ENCODE results near the gene PTK6.
A peak's percentile ranks its signal among the peaks of the same experiment; 100 is the strongest.

PTK6 gene

DNA sequence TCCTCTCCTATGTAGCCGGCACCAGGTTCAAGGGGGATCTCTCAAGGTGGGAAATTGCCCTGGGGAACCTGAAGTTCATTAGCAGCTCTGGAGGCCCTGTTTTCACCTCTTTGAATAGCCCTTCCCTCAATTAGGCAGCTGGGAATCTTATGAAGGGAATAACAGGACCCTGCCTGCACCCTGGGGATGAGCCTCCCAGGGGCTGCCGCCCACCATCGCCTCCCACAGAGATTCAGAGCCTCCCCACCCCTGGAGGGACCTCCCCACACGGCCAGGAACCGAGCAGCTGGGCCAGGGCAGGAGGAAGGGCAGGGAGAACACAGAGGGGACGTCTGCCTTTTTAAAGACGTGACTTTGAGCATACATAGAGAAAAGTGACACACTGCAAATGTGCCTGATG is 33.7 kb downstream of the PTK6 start:
- DNase-seq = no peak

- peak; percentile 44 for DNase-seq
Measured at GRCh38 chr20:63502671-63503172, 34.5 kb downstream of the PTK6 start.

DNA sequence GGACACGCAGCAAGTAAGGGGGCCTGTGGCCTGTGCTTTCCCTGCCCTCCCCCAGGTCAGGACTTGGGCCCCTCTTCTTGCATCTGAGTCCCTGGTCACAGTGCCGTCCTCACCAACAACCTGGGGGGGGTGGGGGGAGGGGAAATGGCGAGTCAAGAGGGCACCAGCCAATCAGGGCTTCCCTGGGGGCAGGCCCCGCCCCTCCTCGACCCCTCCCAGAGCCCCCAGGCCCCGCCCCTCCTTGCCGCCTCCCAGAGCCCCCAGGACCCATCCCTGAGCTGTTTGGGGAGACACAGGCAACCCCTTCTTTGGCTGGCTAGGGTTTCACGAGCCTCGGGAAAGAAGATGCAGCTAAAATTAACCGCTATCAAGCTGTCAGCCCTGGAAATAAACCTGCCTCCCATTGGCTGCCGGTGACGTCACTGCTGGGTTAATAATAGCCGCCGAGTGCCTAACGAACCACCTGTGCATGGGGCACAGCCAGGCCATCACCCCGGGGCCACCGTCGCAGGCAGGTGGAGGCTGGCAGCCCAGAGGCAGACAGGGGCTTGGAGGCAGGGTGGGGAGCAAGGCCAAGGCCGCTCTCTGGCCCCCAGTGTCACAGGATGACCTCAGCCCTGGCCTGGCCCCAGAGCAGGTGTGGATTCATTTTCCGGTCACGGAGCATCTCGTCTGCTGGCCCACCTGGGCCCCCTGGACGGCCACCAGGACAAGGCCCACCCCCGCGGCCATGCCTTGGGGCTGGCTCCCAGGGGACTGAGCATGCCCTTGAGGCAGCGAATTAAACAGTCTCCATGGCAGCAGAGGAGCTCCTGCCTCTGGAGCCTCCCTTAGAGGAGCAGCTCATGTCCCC is 35.1 kb downstream of the PTK6 start:
- peak; percentile 56 for DNase-seq

GRCh38 chr20:63500902-63501817 is 36.0 kb downstream of the PTK6 start:
- DNase-seq = peak; percentile 53

- peak; percentile 46 for DNase-seq
Measured at GRCh38 chr20:63500151-63500901, 36.9 kb downstream of the PTK6 start.

- DNase-seq = peak; percentile 54
Measured at GRCh38 chr20:63499338-63499969, 37.7 kb downstream of the PTK6 start.

DNA sequence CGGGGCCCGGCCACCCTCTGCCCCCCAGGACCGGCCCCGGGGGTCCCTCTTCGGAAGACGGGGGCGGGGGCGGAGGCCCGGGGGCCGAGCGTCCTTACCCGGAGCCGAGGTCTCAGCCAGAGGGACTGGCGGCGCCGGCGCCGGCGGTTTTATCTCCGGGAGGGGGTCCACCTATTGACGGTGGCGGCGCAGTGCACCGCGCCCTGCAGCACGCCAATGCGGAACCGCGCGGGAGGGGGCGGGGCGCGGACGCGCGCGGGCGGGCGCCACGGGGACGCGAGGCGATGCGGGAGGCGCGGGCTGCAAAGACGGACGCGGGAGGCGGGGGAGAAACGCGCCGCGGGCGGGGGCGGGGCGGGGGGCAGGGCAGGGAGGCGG is 38.2 kb downstream of the PTK6 start, which contains the start of gene EEF1A2:
EEF1A2 (minus strand) TSS at position 124 of the 378 bp plus-strand sequence. CDS start 1,320 bp downstream, outside the sequence.
- peak; percentile 61 for DNase-seq

- DNase-seq = peak; percentile 89
Measured at GRCh38 chr20:63497946-63498935, 38.9 kb downstream of the PTK6 start.

- peak; percentile 40 for DNase-seq
Measured at GRCh38 chr20:63497138-63497945, 39.8 kb downstream of the PTK6 start.

DNA sequence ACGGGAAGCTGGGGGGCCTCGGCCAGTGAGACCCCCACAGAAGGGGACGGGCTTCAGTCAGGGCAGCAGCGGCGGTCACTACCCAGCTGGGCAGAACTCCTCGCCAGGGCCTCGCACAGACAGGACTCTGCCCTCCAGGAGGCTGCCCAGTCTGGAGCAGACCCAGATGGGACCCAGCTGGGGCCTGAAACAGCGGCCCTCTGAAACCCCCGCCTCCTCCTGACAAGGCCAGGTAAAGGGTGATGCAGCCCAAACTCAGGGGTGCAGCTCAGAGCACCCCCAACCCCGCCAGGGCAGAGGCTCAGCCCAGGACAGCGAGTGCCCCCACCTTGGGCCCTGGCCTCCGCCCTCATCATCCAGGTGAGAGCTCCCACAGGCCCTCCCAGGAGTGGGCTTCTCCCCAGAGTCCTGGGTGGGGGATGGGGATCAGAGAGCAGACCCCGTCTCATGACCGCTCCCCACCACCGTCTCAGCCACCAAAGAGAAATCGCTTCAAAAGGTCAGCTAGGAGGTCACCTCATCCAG is 40.5 kb downstream of the PTK6 start:
- peak; percentile 54 for DNase-seq

DNA sequence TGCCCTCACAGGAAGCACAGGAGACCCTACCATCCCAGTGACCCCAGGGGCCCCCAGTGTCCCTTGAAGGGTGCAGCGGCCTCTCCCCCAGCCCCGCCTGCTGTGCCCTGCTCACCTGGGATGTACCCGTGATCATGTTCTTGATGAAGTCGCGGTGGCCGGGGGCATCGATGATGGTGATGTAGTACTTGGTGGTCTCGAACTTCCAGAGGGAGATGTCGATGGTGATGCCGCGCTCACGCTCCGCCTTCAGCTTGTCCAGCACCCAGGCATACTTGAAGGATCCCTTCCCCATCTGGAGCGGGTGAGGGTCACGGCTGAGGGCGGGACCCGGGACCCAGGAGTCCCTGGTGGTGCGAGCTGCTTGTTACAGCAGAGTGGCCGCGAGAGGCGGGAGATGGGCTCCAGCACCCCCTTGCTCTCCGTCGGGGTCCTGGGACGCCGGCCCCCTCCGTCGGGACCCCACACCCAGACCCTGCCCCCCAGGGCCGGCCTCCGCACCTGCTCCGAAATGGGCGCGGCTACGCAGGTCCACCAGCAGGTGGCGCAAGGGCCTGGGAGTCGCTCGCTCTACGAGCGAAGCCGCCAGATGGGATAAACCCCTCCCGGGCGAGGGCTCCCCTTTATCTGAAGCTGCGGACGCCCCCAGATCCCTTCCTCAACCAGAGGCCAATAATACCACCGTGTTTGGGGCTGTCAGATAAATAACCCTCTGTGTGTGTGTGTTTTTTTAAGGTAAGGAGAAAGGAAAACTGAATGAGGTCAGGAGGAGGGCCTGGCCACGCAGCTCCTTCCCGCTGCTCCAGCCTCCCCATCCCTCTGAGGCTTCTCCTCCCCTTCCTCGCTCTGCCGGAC is 41.2 kb downstream of the PTK6 start:
- DNase-seq = peak; percentile 70

- peak; percentile 37 for DNase-seq
Measured at GRCh38 chr20:63495167-63495720, 41.9 kb downstream of the PTK6 start.

DNA sequence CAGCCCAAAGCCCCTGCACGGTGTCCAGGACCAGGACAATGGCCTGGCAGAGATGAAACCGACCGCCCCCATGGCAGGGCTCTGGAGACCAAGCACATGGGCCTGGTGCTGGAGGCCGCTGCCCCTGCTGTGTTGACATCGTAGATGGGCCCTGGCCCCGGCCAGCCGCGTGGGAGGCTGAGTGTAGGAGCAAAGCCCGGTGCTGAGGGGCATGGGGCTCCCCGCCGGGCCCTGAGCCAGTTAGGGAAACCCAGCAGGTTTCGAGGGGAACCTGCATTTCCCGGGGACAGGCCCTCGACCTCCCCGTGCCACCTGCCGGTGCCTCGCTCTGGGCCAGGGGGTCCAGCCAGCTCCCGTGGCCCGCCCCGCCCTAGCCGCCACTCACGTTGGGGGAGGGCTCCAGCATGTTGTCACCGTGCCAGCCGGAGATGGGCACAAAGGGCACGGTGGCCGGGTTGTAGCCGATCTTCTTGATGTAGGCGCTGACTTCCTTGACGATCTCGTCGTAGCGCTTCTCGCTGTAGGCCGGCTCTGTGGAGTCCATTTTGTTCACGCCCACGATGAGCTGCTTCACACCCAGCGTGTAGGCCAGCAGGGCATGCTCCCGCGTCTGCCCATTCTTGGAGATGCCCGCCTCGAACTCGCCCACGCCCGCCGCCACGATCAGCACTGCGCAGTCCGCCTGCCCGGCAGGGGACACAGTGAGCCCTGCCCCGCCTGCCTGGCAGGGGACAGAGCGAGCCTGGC is 42.6 kb downstream of the PTK6 start:
- DNase-seq = peak; percentile 43

- DNase-seq = peak; percentile 43
Measured at GRCh38 chr20:63494084-63494419, 43.1 kb downstream of the PTK6 start.

GRCh38 chr20:63493563-63494020 is 43.6 kb downstream of the PTK6 start:
- peak; percentile 51 for DNase-seq

GRCh38 chr20:63492982-63493381 is 44.2 kb downstream of the PTK6 start:
- DNase-seq = no peak

DNA sequence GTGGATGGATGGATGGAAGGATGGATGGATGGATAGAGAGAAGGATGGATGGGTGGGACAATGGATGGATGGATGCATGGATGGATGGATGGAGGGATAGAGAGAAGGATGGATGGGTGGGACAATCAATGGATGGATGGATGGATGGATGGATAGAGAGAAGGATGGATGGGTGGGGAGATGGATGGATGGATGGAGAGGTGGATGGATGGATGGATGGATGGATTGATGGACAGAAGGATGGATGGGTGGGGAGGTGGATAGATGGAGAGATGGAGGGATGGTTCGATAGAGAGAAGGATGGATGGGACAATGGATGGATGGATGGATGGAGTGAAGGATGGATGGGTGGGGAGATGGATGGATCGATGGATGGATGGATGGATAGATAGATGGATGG is 44.7 kb downstream of the PTK6 start:
- DNase-seq = no peak

Data from islet precursor cell (in vitro differentiated cells).